H9 (cell line): Measurements from ENCODE around the gene P3H3. TPM values are rescaled to one million over a fixed set of nuclear protein-coding genes. Genes with fewer than 3 reads are reported as not detected.

Experiments used
- DNase-seq: peaks from one replicate; pipeline ENCODE4 v3.0.0-alpha.2; 2017
- H2AFZ ChIP-seq: one replicate; pipeline ENCODE4 v1.6.1; 2013; ENCODE audit warnings: mild to moderate bottlenecking, low read length, control low read depth, moderate library complexity
- H2AK5ac ChIP-seq: 2 replicates; pipeline ENCODE4 v1.6.1; 2013; ENCODE audit warnings: low read length, control low read depth, mixed read lengths; ENCODE audit not compliant: insufficient read length
- H2BK120ac ChIP-seq: one replicate; pipeline ENCODE4 v1.6.1; 2013; ENCODE audit warnings: low read depth, mild to moderate bottlenecking, low read length, control low read depth, inconsistent platforms; ENCODE audit not compliant: poor library complexity, severe bottlenecking
- H2BK12ac ChIP-seq: 2 replicates; pipeline ENCODE4 v1.6.1; 2013; ENCODE audit warnings: low read length, control low read depth, mixed read lengths, low read depth; ENCODE audit not compliant: insufficient read length
- H2BK15ac ChIP-seq: 2 replicates; pipeline ENCODE4 v1.6.1; 2013; ENCODE audit warnings: low read depth, low read length, control low read depth
- H2BK20ac ChIP-seq: one replicate; pipeline ENCODE4 v1.6.1; 2013; ENCODE audit warnings: low read depth, mild to moderate bottlenecking, low read length, control low read depth, inconsistent platforms; ENCODE audit not compliant: poor library complexity, severe bottlenecking
- H2BK5ac ChIP-seq: 2 replicates; pipeline ENCODE4 v1.6.1; 2013; ENCODE audit warnings: low read length, control low read depth, mixed read lengths; ENCODE audit not compliant: insufficient read length
- H3K14ac ChIP-seq: 2 replicates; pipeline ENCODE4 v1.6.1; 2013; ENCODE audit warnings: low read length, control low read depth; ENCODE audit not compliant: insufficient read depth
- H3K18ac ChIP-seq: 2 replicates; pipeline ENCODE4 v1.6.1; 2013; ENCODE audit warnings: low read depth, mild to moderate bottlenecking, mixed read lengths, low read length, control low read depth; ENCODE audit not compliant: insufficient read length
- H3K23ac ChIP-seq: 2 replicates; pipeline ENCODE4 v1.6.1; 2013; ENCODE audit warnings: low read length, control low read depth, mixed read lengths, low read depth; ENCODE audit not compliant: insufficient read length
- H3K23me2 ChIP-seq: 2 replicates; pipeline ENCODE4 v1.6.1; 2013; ENCODE audit warnings: low read depth, mild to moderate bottlenecking, mixed read lengths, low read length, control low read depth; ENCODE audit not compliant: insufficient read length, poor library complexity, severe bottlenecking
- H3K27ac ChIP-seq: 2 replicates; pipeline ENCODE4 v1.5.1; 2013; ENCODE audit warnings: low read length, control low read depth, mixed read lengths, low read depth; ENCODE audit not compliant: insufficient read length
- H3K27me3 ChIP-seq: 2 replicates; pipeline ENCODE4 v1.6.1; 2013; ENCODE audit warnings: low read length, control low read depth, inconsistent platforms; ENCODE audit not compliant: insufficient read depth
- H3K4ac ChIP-seq: 2 replicates; pipeline ENCODE4 v1.6.1; 2013; ENCODE audit warnings: low read depth, mild to moderate bottlenecking, control low read depth, inconsistent platforms, low read length, moderate library complexity
- H3K4me1 ChIP-seq: 2 replicates; pipeline ENCODE4 v1.6.1; 2013; ENCODE audit warnings: low read length, control low read depth, inconsistent platforms; ENCODE audit not compliant: insufficient read depth
- H3K4me2 ChIP-seq: 2 replicates; pipeline ENCODE4 v1.6.1; 2013; ENCODE audit warnings: low read length, control low read depth, mixed read lengths; ENCODE audit not compliant: insufficient read length, insufficient read depth
- H3K56ac ChIP-seq: 2 replicates; pipeline ENCODE4 v1.6.1; 2013; ENCODE audit warnings: low read depth, mild to moderate bottlenecking, mixed read lengths, low read length, control low read depth; ENCODE audit not compliant: insufficient read length
- H3K79me1 ChIP-seq: 2 replicates; pipeline ENCODE4 v1.6.1; 2013; ENCODE audit warnings: low read depth, mild to moderate bottlenecking, moderate library complexity, low read length, control low read depth, inconsistent platforms; ENCODE audit not compliant: insufficient read depth, poor library complexity, severe bottlenecking
- H3K79me2 ChIP-seq: 2 replicates; pipeline ENCODE4 v1.6.1; 2013; ENCODE audit warnings: low read length, control low read depth, inconsistent platforms; ENCODE audit not compliant: insufficient read depth
- H3K9ac ChIP-seq: 2 replicates; pipeline ENCODE4 v1.6.1; 2013; ENCODE audit warnings: low read length, control low read depth, mixed read lengths; ENCODE audit not compliant: insufficient read length; ENCODE audit errors: extremely low read depth
- H3K9me3 ChIP-seq: one replicate; pipeline ENCODE4 v1.6.1; 2013; ENCODE audit warnings: low read depth, low read length, inconsistent platforms; ENCODE audit not compliant: control insufficient read depth
- H3T11ph ChIP-seq: one replicate; pipeline ENCODE4 v1.6.1; 2013; ENCODE audit warnings: mild to moderate bottlenecking, low read length, control low read depth, inconsistent platforms
- H4K20me1 ChIP-seq: one replicate; pipeline ENCODE4 v1.6.1; 2013; ENCODE audit not compliant: control insufficient read depth, insufficient read length, insufficient read depth
- H4K5ac ChIP-seq: 2 replicates; pipeline ENCODE4 v1.6.1; 2013; ENCODE audit warnings: low read depth, mild to moderate bottlenecking, mixed read lengths, low read length, control low read depth; ENCODE audit not compliant: insufficient read length
- H4K8ac ChIP-seq: replicated peaks from 2 replicates; pipeline ENCODE4 v1.6.1; 2013; ENCODE audit warnings: low read length, control low read depth, mixed read lengths, low read depth; ENCODE audit not compliant: insufficient read length
- H4K91ac ChIP-seq: 2 replicates; pipeline ENCODE4 v1.6.1; 2013; ENCODE audit warnings: low read depth, mild to moderate bottlenecking, moderate library complexity, mixed read lengths, low read length, control low read depth; ENCODE audit not compliant: insufficient read length
- H3K27ac Mint-ChIP-seq, 3 experiments: 2 replicates in 2 of 3; 3 replicates in 1 of 3; pipeline ENCODE4 v1.8.0; 2020 to 2021; ENCODE audit warnings: mixed read lengths in 3 of 3, mild to moderate bottlenecking in 1 of 3, moderate library complexity in 1 of 3
- H3K27me3 Mint-ChIP-seq: 2 replicates; pipeline ENCODE4 v1.8.0; 2021; ENCODE audit warnings: low read depth, mild to moderate bottlenecking, moderate library complexity, mixed read lengths
- H3K36me3 Mint-ChIP-seq, 3 experiments: 2 replicates in 2 of 3; 3 replicates in 1 of 3; pipeline ENCODE4 v1.8.0; 2020 to 2021; ENCODE audit warnings: low read depth in 3 of 3, mixed read lengths in 3 of 3; ENCODE audit not compliant: insufficient read depth in 1 of 3
- H3K4me1 Mint-ChIP-seq, 2 experiments: 2 replicates each; pipeline ENCODE4 v1.8.0; 2020; ENCODE audit warnings: mixed read lengths in 2 of 2
- H3K4me3 Mint-ChIP-seq, 2 experiments: 2 replicates in 1 of 2; 3 replicates in 1 of 2; pipeline ENCODE4 v1.8.0; 2020 to 2021; ENCODE audit warnings: mild to moderate bottlenecking in 2 of 2, mixed read lengths in 2 of 2, moderate library complexity in 1 of 2
- H3K9me3 Mint-ChIP-seq, 2 experiments: 2 replicates in 1 of 2; 3 replicates in 1 of 2; pipeline ENCODE4 v1.8.0; 2020; ENCODE audit warnings: mild to moderate bottlenecking in 2 of 2, mixed read lengths in 2 of 2, moderate library complexity in 1 of 2
- WGBS: extraction: QIAGEN DNeasy Blood & Tissue Kit; methylation state at CpG from one replicate; pipeline ENCODE4 v1.1.7; 2013; ENCODE audit warnings: missing lambda C conversion rate, low lambda C conversion rate, mixed read lengths; ENCODE audit not compliant: insufficient read length; ENCODE audit errors: extremely low coverage; 5-methylcytosine and 5-hydroxymethylcytosine counted together
- total RNA-seq: library from RNA; stranded (reverse); gene quantifications from 2 replicates; pipeline ENCODE4 v1.2.1, GENCODE V29; 2021
- TF ChIP-seq, protein P1 (sequence below): fragments of 200-600 bp; sonication (generic); conservative IDR thresholded peaks from 3 replicates; pipeline ENCODE4 v1.8.0; 2021; ENCODE audit warnings: antibody characterized with exemption, mild to moderate bottlenecking

P3H3 gene
- total RNA-seq, 1 experiment from 2014 or later, result 55.0 TPM

DNA sequence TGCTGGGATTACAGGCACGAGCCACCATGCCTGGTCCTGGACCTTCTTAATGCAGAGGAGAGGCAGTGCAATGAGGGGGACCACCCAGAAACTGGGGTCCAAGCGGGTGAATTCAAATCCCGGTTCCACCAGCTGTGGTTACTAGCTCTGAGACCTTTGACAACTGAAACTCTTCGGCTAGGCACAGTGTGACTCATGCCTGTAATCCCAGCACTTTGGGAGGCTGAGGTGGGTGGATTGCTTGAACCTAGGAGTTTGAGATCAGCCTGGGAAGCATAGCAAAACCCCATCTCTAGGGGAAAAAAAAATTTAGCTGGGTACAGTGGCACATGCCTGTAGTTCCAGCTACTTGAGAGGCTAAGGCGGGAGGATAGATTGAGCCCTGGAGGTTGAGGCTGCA lies 43.9 kb upstream of the P3H3 start:
- WGBS, result no CpG with 5 or more reads among the region's 5 CpGs
- H2BK5ac ChIP-seq, result no peak overlapping the region
- no peak overlapping the region for H3K9ac ChIP-seq
- H3K14ac ChIP-seq, result no peak overlapping the region
- Mint-ChIP-seq H3K4me3 (no peak overlapping the region; a peak in 1 of 5 replicates), H3K27ac (no peak overlapping the region), H3K27me3 (peaks cover 10% of the 10 kb centered on the region), H3K36me3 (no peaks in the 10 kb centered on the region), H3K9me3 (no peaks in the 10 kb centered on the region), H3K4me1 (peaks cover 20 to 25% of the 10 kb centered on the region in 2 experiments)
- peaks cover 2% of the 10 kb centered on the region; the same call in 1 of the 2 replicates for H3K4me1 ChIP-seq
- no peak overlapping the region for H2BK15ac ChIP-seq
- no peak overlapping the region for H2BK120ac ChIP-seq
- DNase-seq, result no peak
- no peak overlapping the region for H3K18ac ChIP-seq
- H3K27me3 ChIP-seq, result no peaks in the 10 kb centered on the region
- H3K9me3 ChIP-seq, result no peaks in the 10 kb centered on the region
- H2BK12ac ChIP-seq, result no peak overlapping the region
- H3K56ac ChIP-seq, result no peak overlapping the region
- no peak overlapping the region for H2AFZ ChIP-seq
- H4K5ac ChIP-seq, result no peak overlapping the region
- no peak overlapping the region for H3K4ac ChIP-seq
- H4K91ac ChIP-seq, result no peak overlapping the region
- TF ChIP-seq, protein P1, sequence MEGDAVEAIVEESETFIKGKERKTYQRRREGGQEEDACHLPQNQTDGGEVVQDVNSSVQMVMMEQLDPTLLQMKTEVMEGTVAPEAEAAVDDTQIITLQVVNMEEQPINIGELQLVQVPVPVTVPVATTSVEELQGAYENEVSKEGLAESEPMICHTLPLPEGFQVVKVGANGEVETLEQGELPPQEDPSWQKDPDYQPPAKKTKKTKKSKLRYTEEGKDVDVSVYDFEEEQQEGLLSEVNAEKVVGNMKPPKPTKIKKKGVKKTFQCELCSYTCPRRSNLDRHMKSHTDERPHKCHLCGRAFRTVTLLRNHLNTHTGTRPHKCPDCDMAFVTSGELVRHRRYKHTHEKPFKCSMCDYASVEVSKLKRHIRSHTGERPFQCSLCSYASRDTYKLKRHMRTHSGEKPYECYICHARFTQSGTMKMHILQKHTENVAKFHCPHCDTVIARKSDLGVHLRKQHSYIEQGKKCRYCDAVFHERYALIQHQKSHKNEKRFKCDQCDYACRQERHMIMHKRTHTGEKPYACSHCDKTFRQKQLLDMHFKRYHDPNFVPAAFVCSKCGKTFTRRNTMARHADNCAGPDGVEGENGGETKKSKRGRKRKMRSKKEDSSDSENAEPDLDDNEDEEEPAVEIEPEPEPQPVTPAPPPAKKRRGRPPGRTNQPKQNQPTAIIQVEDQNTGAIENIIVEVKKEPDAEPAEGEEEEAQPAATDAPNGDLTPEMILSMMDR, result no peak
- H3K79me1 ChIP-seq, result no peaks in the 10 kb centered on the region
- H4K8ac ChIP-seq, result no peak overlapping the region
- H2AK5ac ChIP-seq, result no peak overlapping the region
- H4K20me1 ChIP-seq, result no peaks in the 10 kb centered on the region
- no peak overlapping the region for H2BK20ac ChIP-seq
- H3K79me2 ChIP-seq, result no peaks in the 10 kb centered on the region
- H3K27ac ChIP-seq, result no peak overlapping the region
- no peak overlapping the region for H3K4me2 ChIP-seq
- H3T11ph ChIP-seq, result no peak overlapping the region
- no peak overlapping the region for H3K23ac ChIP-seq
- no peaks in the 10 kb centered on the region for H3K23me2 ChIP-seq
